GM19023 (cell line): ENCODE results near the gene TRMT10A.
"Not testable (repeated sequence)": the region's sequence is repeated elsewhere in the genome, so short reads cannot be mapped to it uniquely, and the experiment has no call there.

Experiments
- ATAC-seq: cut with Tn5 transposase; IDR thresholded peaks from one replicate; pipeline ENCODE4 v1.9.1; 2021; ENCODE audit warnings: mild to moderate bottlenecking, moderate library complexity; ENCODE audit not compliant: unreplicated experiment

The TRMT10A gene

GRCh38 chr4:99564921-99565320, 1.1 kb upstream of the TRMT10A start:
- ATAC-seq: no peak

- ATAC-seq: no peak
These were observed 11.0 kb downstream of the TRMT10A start for GRCh38 chr4:99552872-99553271.

GRCh38 chr4:99540277-99540939, 23.4 kb downstream of the TRMT10A start:
- ATAC-seq: no peak

DNA sequence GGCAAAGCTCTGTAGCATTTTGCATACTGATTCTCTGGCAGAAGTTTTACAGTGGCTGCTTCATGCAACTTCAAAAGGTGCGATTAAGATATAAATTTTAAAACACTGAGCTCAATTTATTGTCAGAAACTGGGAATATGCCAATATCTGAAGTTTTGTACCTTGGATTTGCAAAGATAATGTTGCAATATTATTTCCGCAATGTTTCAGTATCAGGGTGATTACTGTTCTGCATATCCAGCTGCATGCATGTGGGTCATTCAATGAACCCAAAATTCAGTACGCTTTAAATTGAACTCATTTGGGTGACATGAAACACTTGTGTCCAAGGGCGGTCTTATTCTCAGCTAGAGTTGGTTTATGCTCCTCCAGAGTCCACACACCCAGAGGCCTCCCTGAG, 26.2 kb downstream of the TRMT10A start:
- no peak for ATAC-seq

DNA sequence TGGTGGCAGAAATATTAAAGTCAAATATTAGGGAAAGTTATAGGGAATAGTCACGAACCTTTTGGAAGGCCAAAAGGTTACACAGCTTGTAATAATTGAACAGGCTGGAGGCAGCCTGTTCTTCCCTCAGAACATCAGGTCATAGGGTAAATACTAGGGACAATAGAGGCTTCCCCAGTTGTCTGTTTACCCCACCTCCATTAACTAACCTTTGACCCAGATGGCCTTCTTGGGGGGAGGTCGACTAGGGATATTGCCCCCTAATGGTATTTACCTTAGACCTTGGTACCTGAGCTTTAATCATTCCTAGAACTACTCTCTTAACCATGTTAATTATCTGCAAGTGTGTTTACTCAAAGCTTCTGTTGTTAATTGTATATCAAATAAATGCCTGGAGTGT, 27.0 kb downstream of the TRMT10A start:
- no peak for ATAC-seq

GRCh38 chr4:99536271-99536670, 27.6 kb downstream of the TRMT10A start:
- no peak for ATAC-seq

- not testable (repeated sequence) for ATAC-seq
These were observed 29.1 kb downstream of the TRMT10A start for GRCh38 chr4:99534699-99535098.

DNA sequence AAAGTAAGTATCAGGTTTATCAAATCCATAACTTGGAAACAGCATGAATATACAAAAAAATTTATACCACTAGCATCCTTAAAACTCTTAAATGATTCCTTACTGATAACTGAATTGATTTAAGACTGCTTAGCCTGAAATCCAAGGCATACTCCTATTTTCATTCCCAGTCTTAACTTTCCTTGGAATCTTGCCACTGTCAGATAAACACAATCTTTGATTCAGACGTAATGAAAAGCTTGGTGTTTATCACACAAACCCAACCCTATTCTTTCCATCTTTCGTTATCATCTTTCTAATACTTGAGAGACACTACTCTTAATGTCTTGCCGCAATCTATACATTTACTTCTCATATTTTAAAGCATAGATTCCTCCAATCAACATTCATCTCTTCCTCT, 33.9 kb downstream of the TRMT10A start:
- no peak for ATAC-seq

GRCh38 chr4:99529228-99529627, 34.6 kb downstream of the TRMT10A start:
- no peak for ATAC-seq

DNA sequence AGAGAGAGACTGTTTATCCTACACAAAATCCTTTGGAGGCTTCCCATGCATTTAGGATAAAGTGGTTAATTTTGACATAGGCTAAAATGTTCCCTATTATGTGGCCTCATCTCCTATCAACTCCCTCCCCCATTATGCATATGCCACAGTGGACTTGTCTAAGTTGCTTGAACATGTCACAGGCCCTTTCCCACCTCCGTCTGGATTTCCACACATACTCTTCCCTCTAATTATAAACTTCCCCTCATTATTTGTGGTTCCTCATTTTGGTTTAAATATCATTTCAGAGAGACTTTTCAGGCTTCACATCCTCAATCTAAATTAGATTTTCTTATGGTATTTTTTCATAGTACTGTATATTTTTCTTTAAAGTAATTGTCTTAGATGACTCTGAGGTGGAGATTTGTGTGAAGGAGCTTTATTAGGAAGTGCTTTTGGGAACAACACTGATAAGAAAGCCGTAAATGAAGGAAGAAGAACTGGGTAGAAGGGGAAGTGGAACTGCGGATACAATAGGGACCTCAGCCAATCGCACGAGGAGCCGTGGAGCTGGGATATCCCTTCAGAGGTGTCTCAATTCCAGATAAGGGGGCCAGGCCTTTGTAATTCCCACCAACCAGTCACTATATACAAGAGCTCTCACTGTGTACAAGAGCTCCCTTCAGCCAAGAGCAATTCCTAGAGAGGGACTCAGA, 45.1 kb downstream of the TRMT10A start:
- ATAC-seq: no peak

DNA sequence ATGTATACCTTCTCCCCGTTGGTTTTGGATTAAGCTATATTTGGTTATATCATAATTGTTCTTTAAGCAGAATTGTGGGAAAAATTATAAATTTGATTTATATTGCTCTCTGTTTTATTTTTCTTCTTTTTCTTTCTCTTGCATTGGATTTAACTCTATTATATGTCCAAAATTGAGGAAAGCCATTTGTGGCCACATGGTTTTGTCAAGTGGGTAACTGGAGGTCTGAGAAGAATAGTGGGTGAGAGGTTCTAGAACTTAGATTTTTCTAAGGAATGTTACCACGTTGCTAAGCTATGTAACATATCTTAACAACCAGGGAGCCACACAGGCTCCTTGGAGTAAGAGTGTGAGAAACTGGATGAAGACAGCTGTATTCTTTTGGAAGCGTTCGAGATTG, 53.1 kb downstream of the TRMT10A start, which contains the start of gene C4orf17:
Gene C4orf17 (plus strand): TSS at position 301 of the 400 bp plus-strand sequence. CDS start 2,061 bp downstream, outside the sequence.
- no peak for ATAC-seq

DNA sequence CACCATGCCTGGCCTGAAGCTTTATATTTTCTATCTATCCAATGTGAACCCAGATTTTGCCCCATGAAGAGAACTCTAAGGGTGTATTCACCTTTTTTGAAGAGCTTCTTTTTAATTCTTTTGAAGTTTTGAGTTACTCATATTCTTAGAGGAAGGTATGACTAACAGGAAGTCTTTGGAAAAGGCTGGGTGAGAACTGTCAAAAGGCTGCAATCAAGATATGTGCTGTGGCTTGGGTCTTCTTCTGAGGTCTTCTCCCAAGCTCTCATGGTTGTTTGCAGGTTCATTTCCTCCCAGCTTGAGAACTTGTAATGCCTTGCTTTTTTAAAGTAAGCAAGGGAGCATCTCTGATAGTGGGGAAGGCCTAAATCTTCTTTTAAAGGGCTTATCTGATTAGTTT, 56.1 kb downstream of the TRMT10A start:
- no peak for ATAC-seq

GRCh38 chr4:99507349-99507748, 56.5 kb downstream of the TRMT10A start:
- no peak for ATAC-seq

DNA sequence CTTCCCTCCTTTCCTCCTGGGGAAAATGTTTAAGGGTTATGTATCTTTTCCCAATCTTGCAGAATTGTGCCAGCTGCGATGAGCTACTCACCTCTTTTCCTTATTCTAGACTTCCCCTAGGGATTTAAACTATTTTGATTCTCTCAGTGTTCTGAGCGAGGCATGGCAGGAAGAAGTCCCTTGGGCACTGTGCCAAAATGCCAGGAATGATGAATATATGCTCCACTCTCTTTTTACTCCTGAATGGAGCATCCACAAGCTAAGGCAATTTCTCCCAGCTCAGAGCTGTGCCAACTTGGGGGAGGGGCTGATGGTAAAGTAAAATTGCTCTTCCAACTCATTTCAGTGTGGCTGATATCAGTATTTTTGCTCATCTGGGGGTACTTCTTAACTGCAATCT, 57.1 kb downstream of the TRMT10A start:
- no peak for ATAC-seq

DNA sequence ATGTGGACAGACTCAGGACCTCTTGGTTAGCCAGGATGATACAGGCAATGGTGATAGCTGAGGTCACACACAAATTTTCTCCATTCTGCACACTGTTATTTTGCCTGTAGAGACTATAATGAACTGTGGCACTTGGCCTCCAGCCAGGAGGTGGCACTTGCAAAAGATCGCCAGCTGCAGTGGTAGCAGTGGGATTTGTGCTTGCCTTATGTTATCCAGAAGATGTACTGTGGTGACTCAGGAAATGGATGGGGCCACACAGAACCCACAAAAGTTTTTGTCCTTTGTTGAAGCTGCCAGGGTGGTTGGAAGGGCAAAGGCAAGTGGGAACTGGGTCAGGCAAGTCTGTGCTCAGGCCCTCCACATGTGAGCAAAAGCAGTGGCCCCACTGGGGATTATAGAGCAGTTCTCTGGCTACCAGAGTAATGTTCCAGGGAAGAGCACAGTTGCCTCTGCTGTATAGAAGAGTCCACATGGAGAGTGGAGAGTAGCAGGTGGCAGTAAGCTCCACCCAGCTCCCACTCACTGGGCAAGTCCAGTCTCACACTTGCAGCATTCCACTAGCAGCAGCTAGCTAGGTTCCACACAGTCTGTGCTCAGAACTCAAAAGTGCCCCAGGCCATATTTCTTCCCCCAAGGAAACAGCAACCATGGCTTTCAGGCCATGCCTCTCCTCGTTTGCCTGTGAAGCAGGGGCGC, 58.9 kb downstream of the TRMT10A start:
- no peak for ATAC-seq
